IPS-18c (cell line): Measurements from ENCODE around the gene CYP2E1.
A peak's percentile ranks its signal among the peaks of the same experiment; 100 is the strongest.
"Not testable (repeated sequence)": the region's sequence is repeated elsewhere in the genome, so short reads cannot be mapped to it uniquely, and the experiment has no call there.

Experiments
- H3K4me3 ChIP-seq: 2 replicates; pipeline ENCODE4 v1.7.0; 2013; ENCODE audit warnings: low read depth, mild to moderate bottlenecking, low read length, moderate library complexity; ENCODE audit not compliant: insufficient read depth
- H3K9me3 ChIP-seq: one replicate; pipeline ENCODE4 v1.6.1; 2013; ENCODE audit warnings: mild to moderate bottlenecking, low read length, moderate library complexity; ENCODE audit not compliant: control insufficient read depth, insufficient read depth

The CYP2E1 gene

GRCh38 chr10:133520193-133520738 lies 6.9 kb upstream of the CYP2E1 start:
- H3K9me3 ChIP-seq: peaks cover 3% of the 10 kb centered on the region
- peak overlapping the region; percentile 42; the same call in 1 of the 2 replicates for H3K4me3 ChIP-seq

GRCh38 chr10:133523631-133524203 lies 3.4 kb upstream of the CYP2E1 start:
- H3K9me3 ChIP-seq: peaks cover 8% of the 10 kb centered on the region
- H3K4me3 ChIP-seq: no peak overlapping the region

- Histone ChIP-seq H3K9me3 (peaks cover 17% of the 10 kb centered on the region), H3K4me3 (no peak overlapping the region)
Measured at GRCh38 chr10:133525444-133525843, 1.7 kb upstream of the CYP2E1 start.

- peaks cover 20% of the 10 kb centered on the region for H3K9me3 ChIP-seq
Measured at GRCh38 chr10:133527771-133528271, 658 bp downstream of the CYP2E1 start.

GRCh38 chr10:133528296-133528844 lies 1.2 kb downstream of the CYP2E1 start:
- peak overlapping the region; percentile 53 for H3K4me3 ChIP-seq
- peaks cover 20% of the 10 kb centered on the region for H3K9me3 ChIP-seq

More at GRCh38 chr10:133527771-133528271, 658 bp downstream of the CYP2E1 start:
- H3K4me3 ChIP-seq: peak overlapping the region; percentile 53

- Histone ChIP-seq H3K9me3 (peaks cover 22% of the 10 kb centered on the region), H3K4me3 (peak overlapping the region; percentile 53)
Measured at GRCh38 chr10:133528845-133529575, 1.8 kb downstream of the CYP2E1 start.

- H3K9me3 ChIP-seq: peaks cover 22% of the 10 kb centered on the region
Measured at GRCh38 chr10:133529576-133529946, 2.4 kb downstream of the CYP2E1 start.

GRCh38 chr10:133530506-133530905 lies 3.3 kb downstream of the CYP2E1 start:
- Histone ChIP-seq H3K4me3 (no peak overlapping the region), H3K9me3 (peaks cover 20% of the 10 kb centered on the region)

More at GRCh38 chr10:133529576-133529946, 2.4 kb downstream of the CYP2E1 start:
- H3K4me3 ChIP-seq: peak overlapping the region; percentile 53; the same call in 1 of the 2 replicates

GRCh38 chr10:133532871-133533270 lies 5.7 kb downstream of the CYP2E1 start:
- Histone ChIP-seq H3K4me3 (no peak overlapping the region), H3K9me3 (peaks cover 15% of the 10 kb centered on the region)

GRCh38 chr10:133534417-133534816 lies 7.3 kb downstream of the CYP2E1 start:
- peaks cover 17% of the 10 kb centered on the region for H3K9me3 ChIP-seq
- no peak overlapping the region for H3K4me3 ChIP-seq

GRCh38 chr10:133536198-133536597 lies 9.0 kb downstream of the CYP2E1 start:
- H3K9me3 ChIP-seq: peaks cover 6% of the 10 kb centered on the region
- H3K4me3 ChIP-seq: no peak overlapping the region

- no peak overlapping the region for H3K4me3 ChIP-seq
- peaks cover 6% of the 10 kb centered on the region for H3K9me3 ChIP-seq
Measured at GRCh38 chr10:133537546-133538545, 10.7 kb downstream of the CYP2E1 start.

- not testable (repeated sequence) for H3K4me3 ChIP-seq, H3K9me3 ChIP-seq
Measured at GRCh38 chr10:133541441-133541975, 14.3 kb downstream of the CYP2E1 start.

GRCh38 chr10:133544506-133544905 lies 17.3 kb downstream of the CYP2E1 start:
- no peak overlapping the region for H3K4me3 ChIP-seq
- peaks cover 8% of the 10 kb centered on the region for H3K9me3 ChIP-seq

- peaks cover 5% of the 10 kb centered on the region for H3K9me3 ChIP-seq
- no peak overlapping the region for H3K4me3 ChIP-seq
Measured at GRCh38 chr10:133554600-133554999, 27.4 kb downstream of the CYP2E1 start.

- H3K9me3 ChIP-seq: peaks cover 5% of the 10 kb centered on the region
- H3K4me3 ChIP-seq: no peak overlapping the region
Measured at GRCh38 chr10:133555521-133555920, 28.4 kb downstream of the CYP2E1 start.
